Stimulated activated naive CD8-positive, alpha-beta T cell treated with anti-CD3 and anti-CD28 coated beads, Interleukin-15, amount 100 ng/mL, for 72 hours (primary cell): Measurements from ENCODE around the gene SLC25A12.
A peak's percentile ranks its signal among the peaks of the same experiment; 100 is the strongest.
"Not testable (repeated sequence)": the region's sequence is repeated elsewhere in the genome, so short reads cannot be mapped to it uniquely, and the experiment has no call there.

Source experiments
- ATAC-seq: fragments of 150-1000 bp; cut with Tn5 transposase; 2 replicates; pipeline ENCODE4 v1.10.0; 2021; ENCODE audit warnings: mild to moderate bottlenecking, moderate library complexity
- DNase-seq, 2 donors: peaks; one replicate each; pipeline ENCODE4 v3.0.0; 2021 to 2022
- H3K27ac Mint-ChIP-seq, 2 donors: one replicate each; pipeline ENCODE4 v1.8.0; 2022; ENCODE audit warnings: mild to moderate bottlenecking in 2 of 2, mixed read lengths in 2 of 2, moderate library complexity in 2 of 2
- H3K27me3 Mint-ChIP-seq: one replicate; pipeline ENCODE4 v1.8.0; 2022; ENCODE audit warnings: mixed read lengths
- H3K4me1 Mint-ChIP-seq: one replicate; pipeline ENCODE4 v1.8.0; 2022; ENCODE audit warnings: mild to moderate bottlenecking, mixed read lengths
- H3K4me3 Mint-ChIP-seq, 2 donors: one replicate each; pipeline ENCODE4 v1.8.0; 2022; ENCODE audit warnings: mild to moderate bottlenecking in 2 of 2, mixed read lengths in 2 of 2, moderate library complexity in 1 of 2
- H3K9me3 Mint-ChIP-seq, 2 donors: one replicate each; pipeline ENCODE4 v1.8.0; 2022; ENCODE audit warnings: mixed read lengths in 2 of 2

The SLC25A12 gene

GRCh38 chr2:171792886-171793580 lies 101.0 kb downstream of the SLC25A12 start:
- peak overlapping the region; percentile 13 to 37 for H3K27ac Mint-ChIP-seq
- no peaks in the 10 kb centered on the region for H3K27me3 Mint-ChIP-seq
- no peak for DNase-seq
- H3K4me1 Mint-ChIP-seq: peaks cover 22% of the 10 kb centered on the region
- no peaks in the 10 kb centered on the region for H3K9me3 Mint-ChIP-seq
- ATAC-seq: no peak
- H3K4me3 Mint-ChIP-seq: no peak overlapping the region

- ATAC-seq (no peak), DNase-seq (no peak)
- Mint-ChIP-seq H3K27ac (no peak overlapping the region), H3K4me1 (peaks cover 22% of the 10 kb centered on the region), H3K9me3 (no peaks in the 10 kb centered on the region), H3K4me3 (no peak overlapping the region), H3K27me3 (no peaks in the 10 kb centered on the region)
These were observed 101.9 kb downstream of the SLC25A12 start for GRCh38 chr2:171792157-171792556.

- no peak for DNase-seq
- no peak for ATAC-seq
- no peak overlapping the region for H3K4me3 Mint-ChIP-seq
- H3K27me3 Mint-ChIP-seq: no peaks in the 10 kb centered on the region
- H3K4me1 Mint-ChIP-seq: peaks cover 22% of the 10 kb centered on the region
- no peaks in the 10 kb centered on the region for H3K9me3 Mint-ChIP-seq
- H3K27ac Mint-ChIP-seq: no peak overlapping the region
These were observed 102.7 kb downstream of the SLC25A12 start for GRCh38 chr2:171791361-171791760.

- DNase-seq (no peak), ATAC-seq (no peak)
- peaks cover 17% of the 10 kb centered on the region for H3K4me1 Mint-ChIP-seq
- no peak overlapping the region for H3K4me3 Mint-ChIP-seq
- H3K27me3 Mint-ChIP-seq: no peaks in the 10 kb centered on the region
- no peaks in the 10 kb centered on the region for H3K9me3 Mint-ChIP-seq
- no peak overlapping the region for H3K27ac Mint-ChIP-seq
These were observed 104.1 kb downstream of the SLC25A12 start for GRCh38 chr2:171789956-171790355.

- no peaks in the 10 kb centered on the region for H3K27me3 Mint-ChIP-seq
- DNase-seq (no peak), ATAC-seq (no peak)
- no peak overlapping the region for H3K27ac Mint-ChIP-seq
- H3K4me1 Mint-ChIP-seq: peaks cover 5% of the 10 kb centered on the region
- no peaks in the 10 kb centered on the region for H3K9me3 Mint-ChIP-seq
- H3K4me3 Mint-ChIP-seq: no peak overlapping the region
These were observed 105.6 kb downstream of the SLC25A12 start for GRCh38 chr2:171788316-171788993.

GRCh38 chr2:171787333-171788072 lies 106.5 kb downstream of the SLC25A12 start:
- H3K27me3 Mint-ChIP-seq: no peaks in the 10 kb centered on the region
- no peak overlapping the region for H3K27ac Mint-ChIP-seq
- ATAC-seq (no peak), DNase-seq (no peak)
- H3K9me3 Mint-ChIP-seq: no peaks in the 10 kb centered on the region
- peaks cover 5% of the 10 kb centered on the region for H3K4me1 Mint-ChIP-seq
- H3K4me3 Mint-ChIP-seq: no peak overlapping the region

- no peaks in the 10 kb centered on the region for H3K27me3 Mint-ChIP-seq
- no peak for DNase-seq
- no peak overlapping the region for H3K4me3 Mint-ChIP-seq
- H3K27ac Mint-ChIP-seq: no peak overlapping the region
- peaks cover 5% of the 10 kb centered on the region for H3K4me1 Mint-ChIP-seq
- H3K9me3 Mint-ChIP-seq: no peaks in the 10 kb centered on the region
- no peak for ATAC-seq
These were observed 108.6 kb downstream of the SLC25A12 start for GRCh38 chr2:171785450-171785849.

GRCh38 chr2:171778515-171778914 lies 115.5 kb downstream of the SLC25A12 start:
- Mint-ChIP-seq H3K4me3 (no peak overlapping the region), H3K9me3 (peaks cover 7 to 8% of the 10 kb centered on the region in 2 donors), H3K27ac (no peak overlapping the region), H3K4me1 (no peaks in the 10 kb centered on the region), H3K27me3 (no peaks in the 10 kb centered on the region)
- no peak for DNase-seq
- ATAC-seq: no peak

- not testable (repeated sequence) for H3K27ac Mint-ChIP-seq, H3K27me3 Mint-ChIP-seq, H3K4me3 Mint-ChIP-seq, DNase-seq, ATAC-seq, H3K4me1 Mint-ChIP-seq
- H3K9me3 Mint-ChIP-seq: peaks cover 14 to 16% of the 10 kb centered on the region in 2 donors
These were observed 119.5 kb downstream of the SLC25A12 start for GRCh38 chr2:171774581-171774980.

- peaks cover 7 to 10% of the 10 kb centered on the region in 2 donors for H3K9me3 Mint-ChIP-seq
- H3K27ac Mint-ChIP-seq: no peak overlapping the region
- DNase-seq: no peak
- no peaks in the 10 kb centered on the region for H3K27me3 Mint-ChIP-seq
- H3K4me3 Mint-ChIP-seq: no peak overlapping the region
- no peak for ATAC-seq
- no peaks in the 10 kb centered on the region for H3K4me1 Mint-ChIP-seq
These were observed 121.7 kb downstream of the SLC25A12 start for GRCh38 chr2:171772373-171772772.

- H3K9me3 Mint-ChIP-seq: peaks cover 7 to 10% of the 10 kb centered on the region in 2 donors
- no peak overlapping the region for H3K27ac Mint-ChIP-seq
- no peak for ATAC-seq
- DNase-seq: no peak
- no peaks in the 10 kb centered on the region for H3K4me1 Mint-ChIP-seq
- H3K4me3 Mint-ChIP-seq: no peak overlapping the region
- no peaks in the 10 kb centered on the region for H3K27me3 Mint-ChIP-seq
These were observed 122.6 kb downstream of the SLC25A12 start for GRCh38 chr2:171771463-171771862.

- no peak overlapping the region for H3K4me3 Mint-ChIP-seq
These were observed 130.4 kb downstream of the SLC25A12 start for GRCh38 chr2:171763602-171764001.

GRCh38 chr2:171762879-171763573 lies 131.0 kb downstream of the SLC25A12 start:
- ATAC-seq (no peak), DNase-seq (no peak)
- Mint-ChIP-seq H3K9me3 (peaks cover 6 to 23% of the 10 kb centered on the region in 2 donors), H3K27ac (peak overlapping the region in 1 of 2 donors; percentile 50), H3K27me3 (no peaks in the 10 kb centered on the region), H3K4me1 (no peaks in the 10 kb centered on the region), H3K4me3 (no peak overlapping the region)

More at GRCh38 chr2:171763602-171764001, 130.4 kb downstream of the SLC25A12 start:
- ATAC-seq (no peak), DNase-seq (no peak)
- Mint-ChIP-seq H3K4me1 (no peaks in the 10 kb centered on the region), H3K27ac (no peak overlapping the region), H3K27me3 (no peaks in the 10 kb centered on the region), H3K9me3 (peaks cover under 1 to 17% of the 10 kb centered on the region in 2 donors)

GRCh38 chr2:171761176-171761575 lies 132.9 kb downstream of the SLC25A12 start:
- not testable (repeated sequence) for ATAC-seq, H3K4me1 Mint-ChIP-seq, H3K27ac Mint-ChIP-seq, H3K4me3 Mint-ChIP-seq, DNase-seq, H3K27me3 Mint-ChIP-seq
- H3K9me3 Mint-ChIP-seq: peaks cover 18 to 31% of the 10 kb centered on the region in 2 donors

- not testable (repeated sequence) for ATAC-seq, H3K4me3 Mint-ChIP-seq, H3K4me1 Mint-ChIP-seq, H3K27me3 Mint-ChIP-seq, H3K27ac Mint-ChIP-seq, DNase-seq
- H3K9me3 Mint-ChIP-seq: peaks cover 23 to 36% of the 10 kb centered on the region in 2 donors
These were observed 135.3 kb downstream of the SLC25A12 start for GRCh38 chr2:171758762-171759161.
